ENCODE measurements around the gene CCDC146.
"Not testable (repeated sequence)": the region's sequence is repeated elsewhere in the genome, so short reads cannot be mapped to it uniquely, and the experiment has no call there.

The CCDC146 gene, protein sequence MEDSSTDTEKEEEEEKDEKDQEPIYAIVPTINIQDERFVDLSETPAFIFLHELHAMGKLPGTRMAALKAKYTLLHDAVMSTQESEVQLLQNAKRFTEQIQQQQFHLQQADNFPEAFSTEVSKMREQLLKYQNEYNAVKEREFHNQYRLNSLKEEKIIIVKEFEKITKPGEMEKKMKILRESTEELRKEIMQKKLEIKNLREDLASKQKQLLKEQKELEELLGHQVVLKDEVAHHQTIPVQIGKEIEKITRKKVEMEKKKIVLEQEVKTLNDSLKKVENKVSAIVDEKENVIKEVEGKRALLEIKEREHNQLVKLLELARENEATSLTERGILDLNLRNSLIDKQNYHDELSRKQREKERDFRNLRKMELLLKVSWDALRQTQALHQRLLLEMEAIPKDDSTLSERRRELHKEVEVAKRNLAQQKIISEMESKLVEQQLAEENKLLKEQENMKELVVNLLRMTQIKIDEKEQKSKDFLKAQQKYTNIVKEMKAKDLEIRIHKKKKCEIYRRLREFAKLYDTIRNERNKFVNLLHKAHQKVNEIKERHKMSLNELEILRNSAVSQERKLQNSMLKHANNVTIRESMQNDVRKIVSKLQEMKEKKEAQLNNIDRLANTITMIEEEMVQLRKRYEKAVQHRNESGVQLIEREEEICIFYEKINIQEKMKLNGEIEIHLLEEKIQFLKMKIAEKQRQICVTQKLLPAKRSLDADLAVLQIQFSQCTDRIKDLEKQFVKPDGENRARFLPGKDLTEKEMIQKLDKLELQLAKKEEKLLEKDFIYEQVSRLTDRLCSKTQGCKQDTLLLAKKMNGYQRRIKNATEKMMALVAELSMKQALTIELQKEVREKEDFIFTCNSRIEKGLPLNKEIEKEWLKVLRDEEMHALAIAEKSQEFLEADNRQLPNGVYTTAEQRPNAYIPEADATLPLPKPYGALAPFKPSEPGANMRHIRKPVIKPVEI

DNA sequence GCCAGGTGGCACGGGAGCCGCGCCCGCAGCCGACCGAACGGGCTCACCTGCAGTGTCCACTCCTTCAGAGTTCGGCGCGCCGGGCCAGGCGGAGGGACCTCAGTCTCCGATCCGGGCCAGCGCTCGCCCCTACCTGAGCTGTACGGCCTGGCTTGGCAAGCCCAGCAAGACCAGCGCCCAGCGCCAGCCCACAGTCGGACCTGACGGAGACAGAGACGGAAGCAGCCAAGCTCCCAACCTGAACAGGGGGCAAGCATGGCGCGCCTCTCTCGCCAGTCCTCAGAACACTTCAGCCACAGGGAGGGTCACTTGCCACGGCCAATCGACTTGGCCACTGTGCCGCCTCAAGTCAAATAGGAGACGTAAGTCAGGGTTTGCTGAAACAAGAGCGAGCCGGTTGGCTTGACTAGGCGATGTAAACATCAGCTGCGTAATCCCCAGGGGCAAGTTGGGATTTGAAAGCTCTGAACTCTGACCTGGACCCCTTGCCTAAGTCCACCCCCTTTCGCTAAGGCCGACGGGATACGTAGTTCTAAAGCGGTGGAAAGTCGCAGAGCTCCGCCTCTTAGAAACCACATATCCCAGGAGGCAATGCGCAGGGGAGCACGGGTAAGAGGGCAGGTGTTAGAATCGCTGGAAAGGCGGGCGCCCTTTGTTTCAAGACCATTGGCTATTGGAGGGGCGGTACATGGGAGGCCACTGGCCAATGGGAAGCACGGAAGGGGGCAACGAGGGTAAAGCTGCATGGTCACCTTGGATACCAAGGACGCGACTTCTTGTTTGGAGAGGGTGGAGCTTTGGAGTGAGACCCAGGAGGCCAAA, at the start of gene CCDC146:
Gene CCDC146 (plus strand): TSS at position 756 of the 822 bp plus-strand sequence. CDS start 45,054 bp downstream, outside the sequence.
- peak; percentile 96 for FAIRE-seq

DNA sequence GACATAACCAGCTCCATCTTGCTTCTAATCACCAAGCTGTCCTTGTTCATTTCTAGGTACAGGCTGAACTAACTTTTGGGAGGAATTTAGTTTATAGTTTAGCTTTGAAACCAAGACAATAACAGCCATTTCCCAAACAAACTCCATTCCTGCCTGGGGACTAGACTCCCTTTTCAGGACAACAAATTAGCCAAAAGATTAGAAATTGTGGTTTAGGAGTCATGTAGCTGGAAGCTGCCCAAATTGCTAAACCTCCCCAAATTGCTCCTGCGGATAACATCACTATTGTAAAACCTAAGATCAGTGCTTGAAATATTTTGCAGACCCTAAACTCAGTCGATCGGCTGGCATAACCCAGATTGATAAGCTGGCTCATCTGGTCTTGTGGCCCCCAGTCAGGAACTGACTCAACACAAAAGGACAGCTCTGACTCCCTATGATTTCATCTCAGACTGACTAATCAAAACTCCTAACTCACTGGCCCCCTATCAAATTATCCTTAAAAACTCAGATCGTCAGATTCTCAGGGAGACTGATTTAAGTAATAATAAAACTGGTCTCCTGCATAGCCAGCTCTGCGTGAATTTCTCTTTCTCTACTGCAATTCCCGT, 47.5 kb upstream of the CCDC146 start:
- not testable (repeated sequence) for FAIRE-seq

DNA sequence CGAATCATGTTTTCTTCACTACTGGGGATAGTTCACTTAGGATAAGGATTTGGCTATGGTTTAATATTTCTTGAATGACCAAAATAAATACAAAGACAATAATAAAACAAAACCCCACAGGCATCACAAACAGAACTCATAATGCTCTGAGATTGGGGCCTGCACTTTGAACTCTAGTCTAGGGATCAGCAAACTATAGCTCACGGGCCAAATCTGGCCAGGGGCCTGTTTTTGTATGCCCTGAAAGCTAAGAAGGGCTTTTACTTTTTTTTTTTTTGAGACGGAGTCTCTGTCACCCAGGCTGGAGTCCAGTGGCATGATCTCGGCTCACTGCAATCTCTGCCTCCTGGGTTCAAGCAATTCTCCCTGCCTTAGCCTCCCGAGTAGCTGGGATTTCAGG, 45.4 kb upstream of the CCDC146 start:
- FAIRE-seq = not testable (repeated sequence)

DNA sequence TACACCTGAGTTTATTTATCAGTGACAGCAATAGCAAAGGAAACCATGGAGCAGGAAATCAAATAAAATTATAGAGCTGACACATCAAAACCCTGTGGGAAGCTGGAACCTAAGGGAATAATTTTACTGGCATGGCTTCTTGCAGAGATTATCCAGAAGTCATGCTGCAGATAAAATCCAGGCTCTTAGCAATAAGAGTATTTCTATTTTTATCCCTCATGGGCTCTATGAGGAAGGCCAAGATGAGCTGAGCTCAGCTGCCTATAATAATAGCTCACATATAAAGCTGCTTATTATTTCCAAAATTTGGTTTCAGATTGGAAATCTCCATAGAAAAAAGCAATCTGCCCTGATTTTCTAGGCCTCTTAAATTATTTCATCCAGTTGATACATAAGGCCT, 43.3 kb upstream of the CCDC146 start:
- not testable (repeated sequence) for FAIRE-seq

DNA sequence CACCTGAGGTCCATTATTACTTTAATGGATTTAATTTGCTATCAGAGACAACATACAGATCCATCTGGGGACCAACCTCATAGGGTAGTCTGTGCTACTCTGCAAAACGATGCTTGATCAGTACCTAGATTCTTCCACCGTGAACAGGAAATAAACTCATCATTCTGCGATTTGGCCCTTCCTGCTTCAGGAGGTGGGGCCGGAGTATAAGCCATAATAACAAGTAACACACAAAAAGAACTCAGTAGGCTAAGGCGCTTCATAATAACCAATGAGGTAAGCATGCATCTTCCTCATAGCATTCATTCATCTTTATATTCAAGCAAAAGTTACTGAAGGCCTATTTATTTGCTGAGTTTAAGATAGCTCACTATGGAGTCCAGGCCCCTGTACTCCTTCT, 42.8 kb upstream of the CCDC146 start:
- FAIRE-seq = not testable (repeated sequence)

DNA sequence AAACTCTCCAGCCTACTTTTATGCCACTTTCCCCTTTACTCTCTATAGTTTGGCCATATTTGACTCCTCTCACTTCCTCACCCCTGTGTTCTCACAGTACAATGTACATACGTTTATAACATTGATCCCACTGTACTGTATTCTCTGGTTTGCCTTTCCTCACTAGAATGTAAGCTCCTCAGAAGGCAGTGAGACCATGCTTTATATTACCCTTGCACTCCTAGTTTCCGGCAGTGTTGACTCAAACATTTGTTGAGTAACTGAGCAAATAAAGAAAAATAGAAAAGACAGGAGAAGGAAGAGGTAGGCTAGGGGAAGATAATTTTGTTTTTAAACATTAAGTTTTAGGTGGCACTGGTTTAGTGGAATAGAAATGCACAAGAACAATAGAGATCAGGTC, 42.2 kb upstream of the CCDC146 start:
- FAIRE-seq = not testable (repeated sequence)

DNA sequence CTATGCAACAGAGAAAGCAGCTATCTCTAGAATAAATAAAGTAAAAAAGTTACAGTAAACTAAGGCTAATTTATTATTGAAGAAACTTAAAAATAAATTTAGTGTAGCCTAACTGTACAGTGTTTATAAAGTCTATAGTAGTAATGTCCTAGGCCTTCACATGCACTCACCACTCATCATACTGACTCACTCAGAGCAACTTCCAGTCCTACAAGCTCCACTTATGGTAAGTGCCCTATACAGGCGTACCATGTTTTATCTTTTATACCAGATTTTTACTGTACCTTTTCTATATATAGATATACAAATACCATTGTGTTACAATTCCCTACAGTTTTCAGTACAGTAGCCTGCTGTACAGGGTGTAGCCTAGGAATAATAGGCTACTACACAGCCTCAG, 40.2 kb upstream of the CCDC146 start:
- not testable (repeated sequence) for FAIRE-seq

DNA sequence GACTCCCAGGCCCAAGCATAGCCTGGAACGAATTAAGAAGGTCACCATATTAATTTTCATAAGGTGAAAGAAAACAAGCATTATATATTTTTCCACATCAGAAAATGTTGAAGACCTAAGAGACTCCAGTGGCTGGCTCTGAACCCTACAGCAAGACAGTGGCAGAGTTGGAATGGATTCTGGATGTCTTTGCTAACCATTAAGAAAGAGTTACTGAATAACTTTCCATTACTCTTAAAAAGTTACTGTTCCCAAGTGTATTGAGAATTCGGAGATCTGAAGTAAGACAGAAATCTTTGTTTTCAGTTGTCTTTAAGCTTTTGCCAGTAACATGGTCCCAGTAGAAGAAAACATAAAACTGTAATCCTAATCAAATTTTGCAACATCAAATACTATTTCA, 30.1 kb upstream of the CCDC146 start:
- peak; percentile 92 for FAIRE-seq

DNA sequence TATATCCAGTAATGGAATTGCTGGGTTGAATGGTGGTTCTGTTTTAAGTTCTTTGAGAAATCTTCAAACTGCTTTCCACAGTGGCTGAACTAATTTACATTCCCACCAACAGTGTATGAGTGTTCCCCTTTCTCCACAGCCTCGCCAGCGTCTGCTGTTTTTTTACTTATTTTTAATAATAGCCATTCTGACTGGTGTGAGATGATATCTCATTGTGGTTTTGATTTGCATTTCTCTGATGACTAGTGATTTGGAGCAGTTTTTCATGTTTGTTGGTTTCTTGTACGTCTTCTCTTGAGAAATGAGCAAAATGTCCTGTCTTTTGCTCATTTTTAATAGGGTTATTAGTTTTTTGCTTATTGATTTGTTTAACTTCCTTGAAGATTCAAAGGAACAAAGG, 21.9 kb upstream of the CCDC146 start:
- FAIRE-seq = not testable (repeated sequence)

DNA sequence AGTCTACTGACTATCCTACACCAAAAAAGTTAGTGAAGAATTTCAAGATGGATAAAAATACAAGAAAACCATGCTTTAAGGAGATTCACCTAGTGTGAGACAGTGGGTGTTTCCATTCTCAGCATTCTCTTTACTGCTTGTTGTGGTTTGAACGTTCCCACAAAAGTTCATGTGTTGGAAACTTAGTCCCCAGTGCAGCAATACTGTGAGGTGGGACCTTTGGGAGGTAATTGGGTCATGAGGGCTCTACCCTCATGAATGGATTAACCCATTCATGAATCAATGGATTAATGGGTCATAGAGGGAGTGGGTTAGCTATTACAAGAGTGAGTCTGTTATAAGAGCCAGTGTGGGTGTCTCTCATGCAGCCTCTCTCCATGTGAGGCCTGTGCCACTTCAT, 21.2 kb upstream of the CCDC146 start:
- FAIRE-seq = not testable (repeated sequence)

DNA sequence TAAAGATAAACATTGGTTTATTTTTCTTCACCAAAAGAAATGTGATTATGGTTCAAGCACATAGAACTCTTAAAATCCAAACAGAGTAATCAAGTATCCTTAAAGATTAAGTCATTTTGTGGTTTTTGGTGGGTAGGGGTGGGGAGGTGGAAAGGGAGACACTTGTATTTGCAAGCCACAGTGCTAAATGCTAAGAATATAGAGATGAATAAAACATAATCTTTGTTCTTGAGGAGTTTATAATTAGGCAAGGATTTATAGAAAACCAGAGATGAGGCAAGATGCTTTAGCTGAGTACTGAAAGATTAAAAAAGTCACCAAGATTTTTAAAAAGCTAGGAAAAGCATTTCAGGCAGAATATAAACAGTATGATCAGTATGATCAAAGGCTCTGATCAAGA, 19.7 kb upstream of the CCDC146 start:
- FAIRE-seq = peak; percentile 46

DNA sequence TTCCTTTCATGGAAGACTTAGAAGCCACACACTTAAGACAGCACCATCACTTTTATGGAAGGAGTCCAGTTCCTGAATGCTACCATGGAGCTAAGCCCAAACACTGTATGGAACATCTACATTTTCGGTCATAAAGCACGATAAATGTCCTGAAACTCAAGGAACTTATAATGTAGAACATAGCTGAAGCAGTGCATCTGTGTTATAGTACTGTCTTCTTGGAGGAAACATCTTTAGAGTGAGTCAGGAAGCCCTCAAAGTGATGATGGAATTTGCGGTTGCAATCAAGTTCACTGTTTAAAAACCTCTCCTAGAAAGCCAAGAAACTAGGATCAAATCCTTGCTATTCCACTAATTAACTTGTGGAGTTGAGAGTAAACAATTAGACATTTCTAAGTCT, 16.5 kb upstream of the CCDC146 start:
- not testable (repeated sequence) for FAIRE-seq

DNA sequence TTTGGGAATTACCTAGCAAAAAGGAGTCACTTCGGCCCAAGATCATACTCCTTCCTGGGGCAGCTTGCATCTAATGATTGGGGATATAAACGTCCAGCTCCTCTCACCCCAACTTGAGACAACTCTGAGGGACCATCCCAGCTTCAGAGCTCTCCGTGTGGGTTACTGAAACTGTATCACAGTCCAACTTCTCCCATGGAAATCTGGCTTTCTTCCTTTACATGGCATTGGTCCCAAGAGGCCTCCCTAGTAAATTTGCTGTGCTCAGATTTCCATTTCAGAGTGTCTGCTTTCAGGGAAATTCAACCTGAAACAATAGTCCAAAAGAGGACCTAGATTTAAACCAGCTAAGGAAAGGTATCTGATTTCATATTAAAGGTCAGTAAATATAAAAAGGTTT, 14.8 kb upstream of the CCDC146 start:
- not testable (repeated sequence) for FAIRE-seq

DNA sequence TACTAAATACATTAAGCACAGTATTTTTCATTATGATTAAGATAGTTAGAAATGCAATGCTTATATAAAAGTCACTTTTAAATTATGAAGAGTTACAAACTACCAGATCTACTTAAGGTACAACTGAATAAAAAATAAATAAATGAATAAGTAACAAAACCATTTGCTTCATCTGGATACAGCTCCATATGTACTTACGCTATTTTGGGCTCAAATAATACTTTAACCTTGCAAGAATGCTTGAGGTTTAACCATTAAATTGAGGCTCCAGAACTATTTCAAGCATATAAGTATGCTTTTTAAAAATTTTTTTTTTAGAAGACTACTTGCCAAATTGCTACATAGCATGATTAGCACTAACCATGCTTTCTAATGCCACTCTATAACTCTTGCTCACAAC, 14.1 kb upstream of the CCDC146 start:
- FAIRE-seq = not testable (repeated sequence)

DNA sequence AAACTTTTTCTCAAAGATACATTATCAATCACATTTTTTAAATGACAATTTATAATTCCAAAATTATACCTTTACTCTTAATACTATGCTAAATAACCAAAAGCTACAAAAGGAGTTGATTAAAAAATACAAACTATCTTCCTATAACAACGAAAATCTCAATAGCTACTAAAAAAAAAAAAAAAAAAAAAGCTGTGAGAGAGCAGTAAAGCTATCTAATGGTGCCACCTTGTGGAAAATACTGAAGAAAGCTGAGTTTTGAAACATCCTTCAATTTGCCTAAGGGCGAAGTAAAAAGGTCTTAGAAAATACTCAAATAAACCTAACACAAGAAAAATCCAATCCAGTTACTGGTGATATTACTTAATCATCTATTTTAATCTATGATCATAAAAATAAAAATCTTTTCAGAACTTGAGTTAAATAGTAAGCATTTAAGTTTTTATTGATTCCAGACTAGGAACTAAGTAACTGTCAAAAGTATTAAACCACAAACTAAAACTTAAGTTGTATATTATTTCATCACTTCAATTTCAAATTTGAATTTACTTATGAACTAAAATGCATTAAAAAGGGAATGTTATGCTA, 9.6 kb upstream of the CCDC146 start:
- peak; percentile 99 for FAIRE-seq

DNA sequence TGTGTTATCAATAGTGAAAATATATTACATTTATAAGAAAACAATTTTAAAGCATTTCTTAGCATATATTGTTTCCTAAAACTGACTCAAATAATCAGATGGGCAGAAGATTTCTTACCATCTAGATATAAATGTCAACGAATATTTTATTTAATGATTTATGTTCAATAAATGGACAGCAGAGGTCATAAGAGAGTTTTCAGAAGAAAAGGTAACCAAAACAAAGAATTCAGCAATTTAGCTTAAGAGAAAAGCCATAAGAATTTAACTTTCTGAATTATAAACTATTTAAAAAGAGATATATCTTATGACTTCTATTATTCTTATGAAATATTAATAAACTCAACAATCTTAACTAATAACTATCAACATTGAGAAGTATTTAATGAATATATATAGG, 3.1 kb downstream of the CCDC146 start:
- FAIRE-seq = peak; percentile 92

DNA sequence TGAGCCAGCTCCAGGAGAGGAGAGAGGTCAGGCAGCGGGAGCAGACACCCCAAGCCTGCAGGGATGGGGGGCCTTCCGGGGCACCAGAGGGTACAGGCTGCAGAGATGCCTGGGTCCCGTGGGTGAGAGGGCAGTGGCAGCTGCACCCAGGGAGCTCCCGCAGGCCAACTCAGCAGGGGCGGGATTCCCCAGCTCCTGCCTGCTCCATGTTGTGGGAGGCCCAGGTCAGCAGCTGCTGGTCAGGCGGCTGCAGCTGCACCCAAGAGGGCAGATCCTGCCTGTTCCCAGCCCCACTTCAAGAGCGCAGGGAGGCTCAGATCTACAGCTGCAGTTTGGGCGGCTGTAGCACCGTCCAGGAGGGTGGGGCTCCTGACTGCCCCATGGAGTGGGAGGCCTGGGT, 4.6 kb downstream of the CCDC146 start:
- FAIRE-seq = not testable (repeated sequence)

DNA sequence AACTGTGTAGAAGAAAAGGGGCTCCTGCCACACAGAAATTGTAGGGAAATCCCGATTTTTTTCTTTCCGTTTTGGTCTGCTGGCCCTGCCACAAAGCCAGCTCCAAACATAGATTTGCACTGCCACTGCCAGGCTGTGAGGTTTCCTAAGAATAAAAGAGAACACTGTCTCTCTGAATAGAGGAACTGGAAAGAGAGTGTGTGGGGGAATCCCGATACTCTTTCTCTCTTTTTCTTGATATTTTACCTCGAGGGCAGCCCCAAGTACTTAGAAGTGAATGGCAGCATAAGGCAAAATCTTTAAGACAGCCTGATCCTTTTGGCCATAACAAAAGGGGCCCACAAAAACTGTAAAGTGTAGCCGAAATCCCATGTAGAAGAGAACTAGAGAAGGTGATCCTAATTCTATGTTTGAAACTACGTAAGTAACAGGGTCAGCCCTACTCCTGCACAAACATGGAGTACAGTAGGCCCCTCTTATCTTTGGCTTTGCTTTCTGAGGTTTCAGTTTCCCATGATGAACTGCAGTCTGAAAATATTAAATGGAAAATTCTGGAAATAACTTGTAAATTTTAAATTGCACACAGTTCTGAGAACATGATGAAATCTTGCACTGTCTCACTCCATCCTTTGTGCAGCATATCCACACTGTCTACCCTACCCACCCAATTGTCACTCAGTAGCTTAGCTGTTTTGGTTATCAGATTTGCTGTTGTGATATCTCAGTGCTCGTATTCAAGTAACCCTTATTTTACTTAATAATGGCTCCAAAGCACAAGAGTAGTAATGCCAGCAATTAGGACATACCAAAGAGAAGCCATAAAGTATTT, 6.4 kb downstream of the CCDC146 start:
- not testable (repeated sequence) for FAIRE-seq

DNA sequence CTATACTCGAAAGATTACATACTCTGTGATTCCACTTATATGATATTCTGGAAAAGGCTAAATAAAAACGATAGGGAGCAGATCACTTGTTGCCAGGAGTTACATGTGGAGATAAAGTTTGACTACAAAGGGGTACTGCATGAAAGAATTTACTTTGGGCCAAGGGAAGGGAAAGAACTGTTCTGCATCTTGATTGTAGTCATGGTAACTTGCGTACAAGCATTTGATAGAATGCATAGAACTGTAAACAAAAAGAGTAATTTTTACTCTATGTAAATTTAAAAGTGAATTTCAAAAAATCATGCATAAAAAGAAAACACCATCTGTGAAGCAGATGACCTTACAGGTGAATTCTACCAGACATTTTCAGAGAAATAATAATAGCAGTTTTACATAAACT, 9.4 kb downstream of the CCDC146 start:
- FAIRE-seq = not testable (repeated sequence)

DNA sequence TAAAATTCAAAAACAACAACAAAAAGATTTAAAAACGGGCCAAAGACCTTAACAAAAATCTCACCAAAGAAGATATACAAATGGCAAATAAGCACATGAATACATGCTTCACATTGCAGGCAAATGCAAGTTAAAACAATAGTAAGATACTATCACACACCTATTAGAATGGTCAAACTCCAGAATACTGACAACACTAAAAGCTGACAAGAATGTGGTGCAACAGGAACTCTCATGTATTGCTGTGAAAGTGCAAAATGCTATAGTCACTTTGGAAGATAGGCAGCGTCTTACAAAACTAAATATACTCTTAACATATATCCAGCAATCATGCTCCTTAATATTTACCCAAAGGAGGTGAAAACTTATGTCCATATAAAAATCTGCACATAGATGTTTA, 16.3 kb downstream of the CCDC146 start:
- not testable (repeated sequence) for FAIRE-seq

DNA sequence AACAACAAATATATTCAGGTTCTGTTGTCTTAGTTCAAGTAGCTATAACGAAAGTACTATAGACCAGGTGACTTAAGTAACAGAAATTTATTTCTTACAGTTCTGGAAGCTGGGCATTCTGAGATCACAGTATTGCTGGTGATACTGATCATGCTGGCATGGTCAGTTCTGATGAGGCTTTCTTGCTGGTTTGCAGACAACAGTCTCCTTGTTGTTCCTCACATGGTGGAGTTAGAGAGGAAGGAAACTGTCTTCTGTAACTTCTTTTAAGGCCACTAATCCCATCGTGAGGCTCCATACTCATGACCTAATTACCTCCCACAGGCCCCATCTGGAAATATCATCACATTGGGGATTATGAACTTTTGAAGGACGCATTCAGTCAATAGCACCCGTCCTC, 17.9 kb downstream of the CCDC146 start:
- not testable (repeated sequence) for FAIRE-seq
